Measurements from ENCODE around the gene RADX. TPM values are rescaled to one million over a fixed set of nuclear protein-coding genes. Genes with fewer than 3 reads are reported as not detected.
"Not testable (repeated sequence)": the region's sequence is repeated elsewhere in the genome, so short reads cannot be mapped to it uniquely, and the experiment has no call there.

The RADX gene
- polyA plus RNA-seq, 1 donor, result 8.5 TPM

- H3K9me3 ChIP-seq (ENCODE audit: control insufficient read depth, low read depth, low read length), result no peaks in the 10 kb centered on the region
- no peaks in the 10 kb centered on the region for H3K4me1 ChIP-seq (ENCODE audit: control insufficient read depth, insufficient read depth, low read length)
- H3K36me3 ChIP-seq (ENCODE audit: control insufficient read depth, insufficient read depth, low read length), result no peaks in the 10 kb centered on the region
- H3K4me3 ChIP-seq (ENCODE audit: low read length), result peak overlapping the region; percentile 75
- no peaks in the 10 kb centered on the region for H3K27me3 ChIP-seq (ENCODE audit: control insufficient read depth, insufficient read depth, low read length)
- WGBS (ENCODE audit: insufficient coverage, low lambda C conversion rate), result no CpG with 5 or more reads among the region's 8 CpGs
- H3K27ac ChIP-seq (ENCODE audit: low read length), result peak overlapping the region; percentile 62
- DNase-seq, result no peak
These were observed 600 bp downstream of the RADX start for GRCh38 chrX:106612393-106612763.

GRCh38 chrX:106613277-106613676, 1.5 kb downstream of the RADX start:
- no peaks in the 10 kb centered on the region for H3K27me3 ChIP-seq (ENCODE audit: control insufficient read depth, insufficient read depth, low read length)
- H3K4me1 ChIP-seq (ENCODE audit: control insufficient read depth, insufficient read depth, low read length), result no peaks in the 10 kb centered on the region
- no peak overlapping the region for H3K27ac ChIP-seq (ENCODE audit: low read length)
- H3K36me3 ChIP-seq (ENCODE audit: control insufficient read depth, insufficient read depth, low read length), result no peaks in the 10 kb centered on the region
- DNase-seq, result no peak
- H3K4me3 ChIP-seq (ENCODE audit: low read length), result peak overlapping the region; percentile 75
- WGBS (ENCODE audit: insufficient coverage, low lambda C conversion rate), result no CpG with 5 or more reads among the region's 4 CpGs
- no peaks in the 10 kb centered on the region for H3K9me3 ChIP-seq (ENCODE audit: control insufficient read depth, low read depth, low read length)

GRCh38 chrX:106615041-106615440, 3.3 kb downstream of the RADX start:
- no peaks in the 10 kb centered on the region for H3K9me3 ChIP-seq (ENCODE audit: control insufficient read depth, low read depth, low read length)

GRCh38 chrX:106619797-106620196, 8.0 kb downstream of the RADX start:
- Histone ChIP-seq H3K27me3 (ENCODE audit: control insufficient read depth, insufficient read depth, low read length) (no peaks in the 10 kb centered on the region), H3K4me1 (ENCODE audit: control insufficient read depth, insufficient read depth, low read length) (no peaks in the 10 kb centered on the region), H3K27ac (ENCODE audit: low read length) (no peak overlapping the region), H3K9me3 (ENCODE audit: control insufficient read depth, low read depth, low read length) (no peaks in the 10 kb centered on the region), H3K36me3 (ENCODE audit: control insufficient read depth, insufficient read depth, low read length) (no peaks in the 10 kb centered on the region), H3K4me3 (ENCODE audit: low read length) (no peak overlapping the region)
- WGBS (ENCODE audit: insufficient coverage, low lambda C conversion rate), result no CpG with 5 or more reads among the region's 3 CpGs
- no peak for DNase-seq

More at GRCh38 chrX:106615041-106615440, 3.3 kb downstream of the RADX start:
- H3K4me3 ChIP-seq (ENCODE audit: low read length), result no peak overlapping the region
- DNase-seq, result no peak
- WGBS (ENCODE audit: insufficient coverage, low lambda C conversion rate), result no CpG with 5 or more reads among the region's 7 CpGs
- no peaks in the 10 kb centered on the region for H3K27me3 ChIP-seq (ENCODE audit: control insufficient read depth, insufficient read depth, low read length)
- no peaks in the 10 kb centered on the region for H3K36me3 ChIP-seq (ENCODE audit: control insufficient read depth, insufficient read depth, low read length)
- no peak overlapping the region for H3K27ac ChIP-seq (ENCODE audit: low read length)
- H3K4me1 ChIP-seq (ENCODE audit: control insufficient read depth, insufficient read depth, low read length), result no peaks in the 10 kb centered on the region

DNA sequence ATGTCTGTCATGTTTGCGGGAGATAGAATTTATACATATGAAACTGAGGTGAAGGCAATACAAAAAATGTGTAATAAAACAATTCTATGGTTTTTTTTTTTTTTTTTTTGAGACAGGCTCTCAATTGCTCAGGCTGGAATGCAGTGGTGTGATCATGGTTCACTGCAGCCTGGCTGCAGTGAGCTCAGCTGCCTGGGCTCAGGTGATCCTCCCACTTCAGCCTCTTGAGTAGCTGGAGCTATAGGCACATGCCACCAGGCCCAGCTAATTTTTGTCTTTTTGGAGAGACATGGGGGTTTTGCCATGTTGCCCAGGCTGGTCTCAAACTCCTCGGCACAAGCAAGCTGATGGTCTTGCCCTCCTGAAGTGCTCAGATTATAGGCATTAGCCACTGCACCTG, 10.1 kb downstream of the RADX start:
- whole genome bisulfite sequencing (ENCODE audit: insufficient coverage, low lambda C conversion rate), result 100% methylated on average over 1 of the region's 2 CpGs
- H3K9me3 ChIP-seq (ENCODE audit: control insufficient read depth, low read depth, low read length), result no peaks in the 10 kb centered on the region
- H3K36me3 ChIP-seq (ENCODE audit: control insufficient read depth, insufficient read depth, low read length), result no peaks in the 10 kb centered on the region
- H3K27ac ChIP-seq (ENCODE audit: low read length), result no peak overlapping the region
- no peaks in the 10 kb centered on the region for H3K27me3 ChIP-seq (ENCODE audit: control insufficient read depth, insufficient read depth, low read length)
- no peak for DNase-seq
- no peak overlapping the region for H3K4me3 ChIP-seq (ENCODE audit: low read length)
- H3K4me1 ChIP-seq (ENCODE audit: control insufficient read depth, insufficient read depth, low read length), result no peaks in the 10 kb centered on the region

DNA sequence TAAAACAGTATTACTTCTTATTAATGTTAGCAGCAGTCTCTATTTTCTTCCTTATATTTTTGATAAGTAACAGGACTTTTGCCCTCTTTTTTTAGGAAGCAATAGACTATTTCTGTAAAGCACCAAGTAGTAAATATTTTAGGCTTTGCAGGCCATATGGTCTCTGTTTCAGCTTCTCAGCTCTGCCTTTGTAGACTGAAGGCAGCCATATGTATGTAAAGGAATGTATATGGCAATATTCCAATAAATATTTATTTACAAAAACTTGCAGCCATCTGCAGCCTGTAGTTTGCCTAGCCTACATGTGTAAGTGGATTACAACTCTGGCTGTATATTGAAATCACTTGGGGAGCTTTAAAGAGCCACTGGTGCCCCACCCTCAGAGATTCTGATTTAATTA, 15.0 kb downstream of the RADX start:
- DNase-seq, result no peak
- Histone ChIP-seq H3K4me3 (ENCODE audit: low read length) (no peak overlapping the region), H3K27me3 (ENCODE audit: control insufficient read depth, insufficient read depth, low read length) (no peaks in the 10 kb centered on the region), H3K4me1 (ENCODE audit: control insufficient read depth, insufficient read depth, low read length) (no peaks in the 10 kb centered on the region), H3K9me3 (ENCODE audit: control insufficient read depth, low read depth, low read length) (no peaks in the 10 kb centered on the region), H3K36me3 (ENCODE audit: control insufficient read depth, insufficient read depth, low read length) (no peaks in the 10 kb centered on the region), H3K27ac (ENCODE audit: low read length) (no peak overlapping the region)

GRCh38 chrX:106631615-106632014, 19.8 kb downstream of the RADX start:
- no peak for DNase-seq
- H3K4me1 ChIP-seq (ENCODE audit: control insufficient read depth, insufficient read depth, low read length), result no peaks in the 10 kb centered on the region
- no peaks in the 10 kb centered on the region for H3K27me3 ChIP-seq (ENCODE audit: control insufficient read depth, insufficient read depth, low read length)
- no peaks in the 10 kb centered on the region for H3K36me3 ChIP-seq (ENCODE audit: control insufficient read depth, insufficient read depth, low read length)
- no peaks in the 10 kb centered on the region for H3K9me3 ChIP-seq (ENCODE audit: control insufficient read depth, low read depth, low read length)
- no peak overlapping the region for H3K4me3 ChIP-seq (ENCODE audit: low read length)
- H3K27ac ChIP-seq (ENCODE audit: low read length), result no peak overlapping the region

DNA sequence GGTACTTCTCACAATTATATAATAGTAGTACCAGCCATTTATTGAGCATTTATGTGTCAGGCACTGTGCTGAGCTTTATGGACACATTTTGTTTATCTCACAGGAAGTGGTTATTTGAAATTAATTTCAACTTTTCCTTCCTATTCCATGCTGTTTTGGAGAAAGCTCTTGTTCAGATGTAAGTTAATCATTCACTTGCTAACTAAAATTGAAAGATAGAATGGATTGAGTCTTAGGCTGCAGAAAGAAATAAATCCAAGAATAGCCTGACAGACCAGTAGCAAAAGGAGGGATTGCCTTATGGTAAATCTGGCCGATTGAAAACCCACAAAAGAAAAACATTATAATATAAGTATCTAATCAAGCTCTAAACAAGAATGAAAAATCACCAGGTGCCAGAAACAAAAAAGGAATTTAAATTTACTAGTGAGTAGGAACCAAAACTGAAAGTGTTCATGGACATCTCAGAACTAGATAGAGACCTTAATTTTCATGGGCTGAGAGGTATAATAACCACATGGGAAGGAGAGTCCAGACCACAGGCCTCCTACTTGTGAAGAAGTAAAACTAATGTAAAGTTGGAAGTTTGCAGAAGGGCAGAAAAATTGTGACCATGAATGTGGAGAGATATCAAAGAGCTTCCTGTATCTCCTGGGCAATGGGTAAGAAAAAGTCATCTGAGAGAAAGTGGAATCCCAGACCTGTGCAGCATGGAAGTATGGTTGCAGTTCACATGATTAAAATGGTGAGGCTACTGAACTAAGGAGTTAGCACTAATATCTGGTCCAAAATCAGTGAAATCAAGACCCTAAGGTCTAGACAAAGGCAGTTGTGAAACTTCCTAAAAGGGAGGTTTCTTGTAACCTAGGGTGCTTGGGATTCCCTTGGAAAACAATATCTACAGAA, 38.0 kb downstream of the RADX start:
- peak in 1 of 2 donors; percentile 17 for DNase-seq
- no peaks in the 10 kb centered on the region for H3K4me1 ChIP-seq (ENCODE audit: control insufficient read depth, insufficient read depth, low read length)
- no peaks in the 10 kb centered on the region for H3K27me3 ChIP-seq (ENCODE audit: control insufficient read depth, insufficient read depth, low read length)
- no peak overlapping the region for H3K4me3 ChIP-seq (ENCODE audit: low read length)
- H3K27ac ChIP-seq (ENCODE audit: low read length), result no peak overlapping the region
- H3K36me3 ChIP-seq (ENCODE audit: control insufficient read depth, insufficient read depth, low read length), result no peaks in the 10 kb centered on the region
- WGBS (ENCODE audit: insufficient coverage, low lambda C conversion rate), result no CpG with 5 or more reads among the region's 1 CpG
- no peaks in the 10 kb centered on the region for H3K9me3 ChIP-seq (ENCODE audit: control insufficient read depth, low read depth, low read length)

DNA sequence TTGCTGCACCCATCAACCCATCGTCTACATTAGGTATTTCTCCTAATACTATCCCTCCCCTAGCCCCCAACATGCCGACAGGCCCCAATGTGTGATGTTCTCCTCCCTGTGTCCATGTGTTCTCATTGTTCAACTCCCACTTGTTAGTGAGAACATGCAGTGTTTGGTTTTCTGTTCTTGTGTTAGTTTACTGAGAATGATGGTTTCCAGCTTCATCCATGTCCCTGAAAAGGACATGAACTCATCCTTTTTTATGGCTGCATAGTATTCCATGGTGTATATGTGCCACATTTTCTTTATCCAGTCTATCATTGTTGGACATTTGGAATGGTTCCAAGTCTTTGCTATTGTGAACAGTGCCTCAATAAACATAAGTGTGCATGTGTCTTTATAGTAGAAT, 41.8 kb downstream of the RADX start:
- no CpG with 5 or more reads among the region's 2 CpGs for WGBS (ENCODE audit: insufficient coverage, low lambda C conversion rate)
- H3K4me1 ChIP-seq (ENCODE audit: control insufficient read depth, insufficient read depth, low read length); DNase-seq; H3K27me3 ChIP-seq (ENCODE audit: control insufficient read depth, insufficient read depth, low read length); H3K36me3 ChIP-seq (ENCODE audit: control insufficient read depth, insufficient read depth, low read length); H3K4me3 ChIP-seq (ENCODE audit: low read length); H3K27ac ChIP-seq (ENCODE audit: low read length); H3K9me3 ChIP-seq (ENCODE audit: control insufficient read depth, low read depth, low read length): not testable (repeated sequence)

- Histone ChIP-seq H3K9me3 (ENCODE audit: control insufficient read depth, low read depth, low read length) (no peaks in the 10 kb centered on the region), H3K4me3 (ENCODE audit: low read length) (no peak overlapping the region), H3K27me3 (ENCODE audit: control insufficient read depth, insufficient read depth, low read length) (no peaks in the 10 kb centered on the region), H3K4me1 (ENCODE audit: control insufficient read depth, insufficient read depth, low read length) (no peaks in the 10 kb centered on the region), H3K27ac (ENCODE audit: low read length) (no peak overlapping the region), H3K36me3 (ENCODE audit: control insufficient read depth, insufficient read depth, low read length) (no peaks in the 10 kb centered on the region)
- DNase-seq, result no peak
- no CpG with 5 or more reads among the region's 1 CpG for WGBS (ENCODE audit: insufficient coverage, low lambda C conversion rate)
These were observed 58.9 kb downstream of the RADX start for GRCh38 chrX:106670631-106671030.

GRCh38 chrX:106672527-106672926, 60.7 kb downstream of the RADX start:
- Histone ChIP-seq H3K27ac (ENCODE audit: low read length) (no peak overlapping the region), H3K27me3 (ENCODE audit: control insufficient read depth, insufficient read depth, low read length) (no peaks in the 10 kb centered on the region), H3K36me3 (ENCODE audit: control insufficient read depth, insufficient read depth, low read length) (no peaks in the 10 kb centered on the region), H3K4me3 (ENCODE audit: low read length) (no peak overlapping the region), H3K4me1 (ENCODE audit: control insufficient read depth, insufficient read depth, low read length) (no peaks in the 10 kb centered on the region), H3K9me3 (ENCODE audit: control insufficient read depth, low read depth, low read length) (no peaks in the 10 kb centered on the region)
- no peak for DNase-seq
- WGBS (ENCODE audit: insufficient coverage, low lambda C conversion rate), result no CpG with 5 or more reads among the region's 4 CpGs

Measured in large intestine (tissue), 3 donors.